Bronchial epithelial cell (primary cell): Measurements from ENCODE around the gene RPL34. TPM values are rescaled to one million over a fixed set of nuclear protein-coding genes. Genes with fewer than 3 reads are reported as not detected.

Experiments
- DNase-seq: peaks from one replicate; pipeline ENCODE4 v3.0.0-alpha.2; 2010; ENCODE audit warnings: low read depth
- FAIRE-seq: peaks from 2 replicates; lab custom pipeline; 2011; peaks lifted over from hg19 to GRCh38; lab: Jason Lieb, UNC
- H3K27me3 ChIP-seq: 2 replicates; pipeline ENCODE4 v1.5.1; 2011; ENCODE audit warnings: low read length; ENCODE audit not compliant: control insufficient read depth, insufficient read depth
- H3K36me3 ChIP-seq: 2 replicates; pipeline ENCODE4 v1.5.1; 2011; ENCODE audit warnings: low read length; ENCODE audit not compliant: control insufficient read depth, insufficient read depth
- H3K4me3 ChIP-seq: 2 replicates; pipeline ENCODE4 v1.5.1; 2011; ENCODE audit warnings: mild to moderate bottlenecking, low read depth, low read length, control low read depth
- total RNA-seq: library from RNA; depleted of rRNA; stranded (reverse); fragments of >200 nt; gene quantifications from 2 replicates; pipeline ENCODE4 v1.2.1, GENCODE V29; 2014
- TF ChIP-seq, protein P1 (sequence below): IDR thresholded peaks from 2 replicates; pipeline ENCODE4 v1.5.1; 2011; ENCODE audit warnings: mild to moderate bottlenecking, moderate library complexity, low read length, control low read depth, inconsistent platforms; ENCODE audit not compliant: insufficient read depth, severe bottlenecking

The RPL34 gene
- total RNA-seq, 1 donor from 2014 or later = 808 TPM

DNA sequence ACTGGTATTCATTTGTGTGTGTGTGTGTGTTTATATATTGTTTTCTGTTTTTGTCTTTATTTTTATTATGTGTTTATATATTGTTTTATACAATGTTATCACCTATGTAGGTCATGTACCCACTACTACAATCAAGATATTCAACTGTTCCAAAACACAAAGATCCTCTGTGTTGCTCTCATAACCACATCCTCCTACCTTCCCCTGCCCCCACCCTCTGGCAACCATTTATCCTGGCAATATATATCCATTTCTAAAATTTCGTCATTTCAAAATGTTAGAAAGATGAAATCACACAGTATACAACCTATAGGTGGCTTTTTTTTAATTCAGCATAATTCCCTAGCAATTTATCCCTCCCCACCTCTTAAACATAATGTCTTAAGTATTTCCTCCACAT is 18.8 kb upstream of the RPL34 start:
- DNase-seq = no peak
- FAIRE-seq = no peak
- Histone ChIP-seq H3K27me3 (no peaks in the 10 kb centered on the region), H3K36me3 (no peaks in the 10 kb centered on the region), H3K4me3 (no peak overlapping the region)
- TF ChIP-seq, protein P1, sequence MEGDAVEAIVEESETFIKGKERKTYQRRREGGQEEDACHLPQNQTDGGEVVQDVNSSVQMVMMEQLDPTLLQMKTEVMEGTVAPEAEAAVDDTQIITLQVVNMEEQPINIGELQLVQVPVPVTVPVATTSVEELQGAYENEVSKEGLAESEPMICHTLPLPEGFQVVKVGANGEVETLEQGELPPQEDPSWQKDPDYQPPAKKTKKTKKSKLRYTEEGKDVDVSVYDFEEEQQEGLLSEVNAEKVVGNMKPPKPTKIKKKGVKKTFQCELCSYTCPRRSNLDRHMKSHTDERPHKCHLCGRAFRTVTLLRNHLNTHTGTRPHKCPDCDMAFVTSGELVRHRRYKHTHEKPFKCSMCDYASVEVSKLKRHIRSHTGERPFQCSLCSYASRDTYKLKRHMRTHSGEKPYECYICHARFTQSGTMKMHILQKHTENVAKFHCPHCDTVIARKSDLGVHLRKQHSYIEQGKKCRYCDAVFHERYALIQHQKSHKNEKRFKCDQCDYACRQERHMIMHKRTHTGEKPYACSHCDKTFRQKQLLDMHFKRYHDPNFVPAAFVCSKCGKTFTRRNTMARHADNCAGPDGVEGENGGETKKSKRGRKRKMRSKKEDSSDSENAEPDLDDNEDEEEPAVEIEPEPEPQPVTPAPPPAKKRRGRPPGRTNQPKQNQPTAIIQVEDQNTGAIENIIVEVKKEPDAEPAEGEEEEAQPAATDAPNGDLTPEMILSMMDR = no peak

GRCh38 chr4:108602163-108602562 is 18.2 kb upstream of the RPL34 start:
- Histone ChIP-seq H3K27me3 (no peaks in the 10 kb centered on the region), H3K36me3 (no peaks in the 10 kb centered on the region), H3K4me3 (no peak overlapping the region)
- DNase-seq (no peak), FAIRE-seq (no peak)
- TF ChIP-seq, protein P1 = no peak

DNA sequence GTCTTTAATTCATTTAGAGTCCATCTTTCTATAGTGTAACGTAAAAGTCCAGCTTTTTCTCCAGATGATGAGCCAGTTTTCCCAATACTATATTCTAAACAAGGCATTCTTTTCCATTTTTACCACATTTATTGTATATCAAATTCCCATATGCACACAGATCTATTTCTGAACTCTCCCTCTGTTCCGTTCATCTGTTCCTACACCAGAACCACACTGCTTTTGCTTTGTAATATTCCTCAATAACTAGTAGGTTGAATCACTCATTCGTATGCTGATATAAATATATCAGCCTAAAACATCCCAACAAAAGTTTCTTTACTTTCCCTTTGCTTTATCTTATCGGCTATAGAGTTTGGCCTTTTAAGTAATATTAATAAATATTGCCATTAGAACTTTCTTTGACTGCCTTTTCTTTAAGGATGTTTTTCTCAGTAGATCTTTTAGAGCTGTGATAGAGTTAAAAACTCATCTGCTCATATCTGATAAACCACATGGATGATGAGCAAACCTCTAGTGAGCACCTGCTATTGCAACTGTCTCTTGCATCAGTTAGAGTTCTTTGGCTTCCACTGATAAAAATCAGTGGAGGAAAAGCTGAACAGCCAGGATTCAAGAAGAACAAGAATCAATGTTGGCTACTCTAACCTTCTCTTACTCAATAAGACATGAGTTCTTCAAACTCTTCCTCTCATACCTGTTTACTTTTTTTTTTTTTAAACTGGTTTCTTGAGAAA is 13.1 kb upstream of the RPL34 start:
- DNase-seq = no peak
- no peaks in the 10 kb centered on the region for H3K36me3 ChIP-seq
- no peak for FAIRE-seq
- TF ChIP-seq, protein P1 = no peak
- H3K4me3 ChIP-seq = no peak overlapping the region
- no peaks in the 10 kb centered on the region for H3K27me3 ChIP-seq

- no peak overlapping the region for H3K4me3 ChIP-seq
Observed at GRCh38 chr4:108611365-108611764, 9.0 kb upstream of the RPL34 start.

DNA sequence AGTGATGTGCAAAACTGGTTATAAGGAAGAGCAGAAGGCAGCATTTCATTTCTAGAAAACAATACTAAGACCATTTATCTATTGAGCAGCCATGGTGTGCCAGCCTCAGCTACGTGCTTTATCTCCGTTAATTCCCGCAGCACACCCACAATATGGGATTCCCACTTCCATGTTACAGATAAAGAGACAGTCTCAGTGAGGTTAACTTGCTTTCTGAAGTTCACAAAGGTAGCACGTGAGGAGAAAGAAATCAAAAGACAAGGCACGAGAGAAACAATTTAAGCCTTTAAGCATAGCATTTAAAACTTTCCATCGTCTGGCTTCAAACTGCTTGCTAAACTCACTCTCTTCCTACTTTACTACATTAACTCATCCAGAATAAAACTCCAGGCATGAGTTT is 8.0 kb upstream of the RPL34 start:
- Histone ChIP-seq H3K4me3 (no peak overlapping the region), H3K27me3 (no peaks in the 10 kb centered on the region), H3K36me3 (no peaks in the 10 kb centered on the region)
- FAIRE-seq (no peak), DNase-seq (no peak)
- TF ChIP-seq, protein P1 = no peak

More at GRCh38 chr4:108611365-108611764, 9.0 kb upstream of the RPL34 start:
- DNase-seq (no peak), FAIRE-seq (no peak)
- no peaks in the 10 kb centered on the region for H3K27me3 ChIP-seq
- H3K36me3 ChIP-seq = no peaks in the 10 kb centered on the region
- TF ChIP-seq, protein P1 = no peak
